ENCODE data around the gene PGS1.
A peak's percentile ranks its signal among the peaks of the same experiment; 100 is the strongest.

The PGS1 gene

DNA sequence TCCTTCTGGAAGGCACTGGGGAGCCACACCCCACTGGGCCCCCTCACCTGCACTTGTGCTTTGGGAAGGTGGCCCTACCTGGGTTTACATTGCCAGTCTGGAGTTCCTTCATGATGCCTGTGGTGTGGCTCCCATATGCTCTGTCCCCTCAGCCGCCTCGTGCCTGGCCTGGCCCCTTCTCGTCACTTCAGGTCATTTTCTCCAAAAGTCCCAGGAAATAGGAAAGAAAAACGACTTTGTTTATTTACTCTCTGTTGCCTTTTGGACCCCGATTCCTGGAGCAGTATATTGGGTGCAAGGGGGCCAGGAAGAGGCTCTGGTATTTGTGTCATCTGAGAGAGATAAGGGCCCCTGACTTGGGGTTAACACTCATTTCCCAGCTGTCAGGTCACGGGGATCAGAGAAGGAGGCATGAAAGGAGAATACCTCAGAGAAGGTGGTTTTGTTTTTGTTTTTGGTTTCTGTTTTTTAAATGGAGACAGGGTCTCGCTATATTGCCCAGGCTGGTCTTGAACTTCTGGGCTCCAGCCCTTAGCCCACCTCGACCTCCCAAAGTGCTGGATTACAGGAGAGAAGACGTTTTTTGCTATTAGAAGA, 23.3 kb upstream of the PGS1 start:
- FAIRE-seq (no peak), DNase-seq (ENCODE audit: insufficient read length, low spot score) (no peak)
- TF ChIP-seq POLR2A (IDR thresholded peaks at IDR 0.05; ENCODE audit: low read depth, low read length) = no peak

GRCh38 chr17:78355701-78356100, 22.7 kb upstream of the PGS1 start:
- no peak for DNase-seq (ENCODE audit: insufficient read length, low spot score)
- no peak for FAIRE-seq
- no peak for TF ChIP-seq POLR2A (IDR thresholded peaks at IDR 0.05; ENCODE audit: low read depth, low read length)

GRCh38 chr17:78356101-78356713, 22.2 kb upstream of the PGS1 start:
- peak; percentile 80 for DNase-seq (ENCODE audit: insufficient read length, low spot score)
- no peak for TF ChIP-seq POLR2A (IDR thresholded peaks at IDR 0.05; ENCODE audit: low read depth, low read length)
- FAIRE-seq = no peak

GRCh38 chr17:78357177-78357586, 21.3 kb upstream of the PGS1 start:
- FAIRE-seq (no peak), DNase-seq (ENCODE audit: insufficient read length, low spot score) (peak; percentile 68)
- peak; percentile 21; the same call in 1 of the 2 replicates for TF ChIP-seq POLR2A (IDR thresholded peaks at IDR 0.05; ENCODE audit: low read depth, low read length)

GRCh38 chr17:78357672-78358537, 20.5 kb upstream of the PGS1 start:
- 0 out of 2 replicates have a peak, but pooled peaks have one; percentile 1 for TF ChIP-seq POLR2A (IDR thresholded peaks at IDR 0.05; ENCODE audit: low read depth, low read length)
- peak; percentile 29 for DNase-seq (ENCODE audit: insufficient read length, low spot score)
- FAIRE-seq = no peak

DNA sequence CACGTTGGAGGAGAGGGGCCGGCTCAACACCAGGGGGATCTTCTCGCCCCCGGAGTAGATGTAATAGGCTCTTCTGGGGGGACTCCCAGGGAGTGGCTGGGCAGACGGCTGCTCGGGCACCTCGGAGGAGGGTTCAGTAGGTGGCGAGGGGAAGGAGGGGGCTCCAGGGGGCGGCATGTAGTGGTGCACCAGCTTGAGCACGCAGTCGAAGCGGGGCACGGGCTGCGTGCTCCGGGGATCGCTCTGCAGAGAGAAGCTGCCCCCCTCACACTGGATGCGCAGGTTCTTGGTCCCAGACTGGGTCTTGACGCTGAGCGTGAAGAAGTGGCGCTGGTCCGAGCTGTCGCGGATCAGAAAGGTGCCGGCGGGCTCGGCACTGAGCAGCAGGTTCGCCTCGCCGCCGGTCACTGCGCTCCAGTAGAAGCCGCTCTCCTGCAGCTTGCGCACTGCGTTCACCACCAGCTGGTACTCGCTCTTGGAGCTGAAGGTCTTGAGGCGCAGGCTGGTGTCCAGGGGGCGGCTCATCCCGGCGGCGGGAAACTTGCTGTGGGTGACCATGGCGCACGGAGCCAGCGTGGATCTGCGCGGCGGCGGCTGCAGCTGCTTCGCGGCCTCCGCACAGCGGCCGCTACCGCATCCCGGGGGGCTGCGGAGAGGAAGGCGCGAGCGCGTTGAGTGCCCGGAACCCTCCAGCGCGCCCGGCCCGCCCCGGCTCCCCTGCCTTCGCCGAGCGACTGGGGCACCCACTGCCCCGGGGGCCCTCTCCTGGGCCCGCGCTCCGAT, 19.7 kb upstream of the PGS1 start:
- DNase-seq (ENCODE audit: insufficient read length, low spot score) = no peak
- FAIRE-seq = no peak
- no peak for TF ChIP-seq POLR2A (IDR thresholded peaks at IDR 0.05; ENCODE audit: low read depth, low read length)

DNA sequence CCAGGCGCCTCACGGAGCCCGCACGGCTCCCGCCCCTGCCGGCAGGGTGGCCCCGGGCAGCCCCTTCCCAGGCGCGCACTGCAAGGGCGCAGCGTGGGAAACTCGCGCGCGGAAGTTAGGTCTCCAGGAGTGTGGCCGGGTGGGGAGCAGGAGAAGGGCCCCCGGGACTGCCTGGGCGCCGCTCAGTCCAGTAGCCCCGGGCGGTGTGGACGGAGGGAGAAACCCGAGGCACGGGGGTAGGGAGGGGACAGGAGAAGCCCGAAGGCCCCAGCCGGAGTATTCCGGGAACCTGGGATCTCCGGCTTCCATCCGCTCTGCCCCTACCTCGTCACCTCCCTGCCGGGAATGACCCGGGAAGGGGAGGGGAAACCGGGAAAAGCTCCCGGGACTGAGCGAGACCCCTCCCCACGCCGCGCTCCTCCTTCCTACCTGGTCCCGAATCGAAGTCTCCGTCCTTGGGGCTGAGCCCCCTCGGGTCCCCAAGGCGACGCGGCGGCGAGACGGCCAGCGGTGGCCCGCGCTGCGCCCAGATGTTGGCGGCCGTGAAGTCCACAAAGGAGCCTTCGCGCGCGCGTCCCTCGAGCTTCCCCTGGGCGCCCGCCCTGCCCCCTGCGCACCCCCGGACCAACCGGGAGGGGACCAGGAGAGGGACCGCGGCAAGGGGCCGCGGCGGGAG, 19.0 kb upstream of the PGS1 start:
- FAIRE-seq (no peak), DNase-seq (ENCODE audit: insufficient read length, low spot score) (peak; percentile 49)

DNA sequence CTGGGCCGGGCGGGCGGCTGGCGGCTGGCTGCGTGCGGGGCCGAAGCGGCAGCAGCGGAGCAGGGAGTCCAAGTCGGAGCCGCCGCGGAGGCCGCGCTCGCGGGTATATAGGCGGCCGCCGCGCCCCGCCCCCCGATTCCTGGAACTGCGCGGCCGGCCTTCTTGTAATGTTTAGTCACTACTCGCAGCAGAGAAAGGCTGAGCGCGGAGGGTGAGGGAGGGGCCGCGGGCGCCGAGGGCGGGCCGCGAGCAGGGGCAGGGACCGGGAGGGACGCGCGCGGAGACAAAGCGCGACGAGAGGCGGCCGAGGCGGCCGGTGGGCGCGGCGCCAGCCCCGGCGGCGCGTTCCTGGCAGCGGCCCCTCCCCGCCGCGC, 18.5 kb upstream of the PGS1 start, which contains the start of gene SOCS3:
Gene SOCS3, minus strand, starts transcription at position 81 of the 374 bp plus-strand sequence. CDS start 982 bp downstream, outside the sequence.
- TF ChIP-seq POLR2A (IDR thresholded peaks at IDR 0.05; ENCODE audit: low read depth, low read length) = peak; percentile 97
- peak; percentile 97 for DNase-seq (ENCODE audit: insufficient read length, low spot score)
- no peak for FAIRE-seq

More for the DNA sequence above, 19.0 kb upstream of the PGS1 start:
- no peak for TF ChIP-seq POLR2A (IDR thresholded peaks at IDR 0.05; ENCODE audit: low read depth, low read length)

DNA sequence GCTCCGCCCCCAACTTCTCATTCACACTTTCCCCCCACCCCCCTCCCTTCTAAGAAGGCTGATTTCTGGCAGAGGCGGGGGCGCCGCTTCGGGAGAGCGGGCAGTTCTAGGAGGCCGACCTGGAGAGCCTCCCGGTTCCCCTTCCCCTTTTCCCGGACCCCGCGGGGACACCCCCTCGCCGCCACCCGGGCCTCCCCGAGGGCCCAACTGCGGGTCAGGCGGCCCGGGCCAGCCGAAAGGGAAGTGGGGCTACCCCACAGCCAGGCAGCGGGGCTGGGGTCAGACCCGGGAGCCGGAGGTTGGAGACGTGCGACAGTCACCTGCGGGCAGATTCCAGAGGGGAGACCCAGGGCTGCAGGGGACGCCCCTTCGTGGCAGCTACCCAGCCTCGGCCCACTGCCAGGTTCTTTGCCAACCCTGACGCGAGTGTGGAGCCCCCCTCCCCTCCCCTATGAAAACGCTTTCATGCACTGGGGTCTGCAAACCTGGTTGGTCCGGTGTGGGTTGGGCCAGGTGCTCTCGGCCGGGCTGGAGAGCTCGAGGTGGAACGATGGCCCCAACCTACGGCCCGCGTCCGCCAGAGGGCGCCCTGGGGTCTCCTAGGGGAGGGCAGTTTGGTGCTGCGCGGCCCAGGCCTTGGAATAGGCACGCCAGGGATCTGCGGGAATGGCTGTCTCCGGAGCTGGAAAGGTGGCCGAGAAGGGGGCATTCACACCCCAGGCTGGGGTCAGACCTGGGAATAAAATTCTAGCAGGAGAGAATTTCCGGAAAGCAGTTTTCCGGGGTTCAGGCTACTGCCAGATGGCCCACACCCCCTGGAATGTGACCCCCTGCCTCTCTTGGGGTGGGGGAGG, 17.9 kb upstream of the PGS1 start:
- DNase-seq (ENCODE audit: insufficient read length, low spot score) (peak; percentile 95), FAIRE-seq (no peak)
- TF ChIP-seq POLR2A (IDR thresholded peaks at IDR 0.05; ENCODE audit: low read depth, low read length) = no peak

GRCh38 chr17:78361225-78361701, 17.2 kb upstream of the PGS1 start:
- no peak for FAIRE-seq
- no peak for TF ChIP-seq POLR2A (IDR thresholded peaks at IDR 0.05; ENCODE audit: low read depth, low read length)
- DNase-seq (ENCODE audit: insufficient read length, low spot score) = no peak

GRCh38 chr17:78362232-78362631, 16.2 kb upstream of the PGS1 start:
- no peak for DNase-seq (ENCODE audit: insufficient read length, low spot score)
- TF ChIP-seq POLR2A (IDR thresholded peaks at IDR 0.05; ENCODE audit: low read depth, low read length) = no peak
- FAIRE-seq = no peak

DNA sequence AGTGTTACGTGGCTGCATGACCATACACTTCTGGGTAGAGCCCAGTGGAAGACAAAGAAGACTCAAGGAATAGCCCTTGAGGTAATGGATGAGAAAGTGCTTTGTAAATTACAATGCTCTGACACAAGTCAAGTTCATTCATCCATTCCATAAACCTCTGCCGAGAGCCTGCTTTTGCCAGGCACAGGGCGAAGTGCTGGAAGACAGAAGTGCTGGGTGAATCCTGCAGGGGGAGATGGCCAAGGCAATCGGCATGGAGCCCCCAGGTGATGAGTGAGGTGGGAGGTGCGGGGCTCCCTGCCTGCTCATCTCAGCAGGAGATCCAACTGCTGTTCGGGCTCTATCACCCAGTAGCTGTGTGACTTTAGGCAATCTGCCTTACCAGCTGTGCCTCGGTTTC, 15.8 kb upstream of the PGS1 start:
- no peak for TF ChIP-seq POLR2A (IDR thresholded peaks at IDR 0.05; ENCODE audit: low read depth, low read length)
- no peak for FAIRE-seq
- no peak for DNase-seq (ENCODE audit: insufficient read length, low spot score)

Measured in H54 (cell line).